ENCODE results near the gene LIMK1.

- TF ChIP-seq CTCF (IDR thresholded peaks at IDR 0.05; ENCODE audit: low read depth, low read length): no peak
- TF ChIP-seq EZH2phosphoT487 (IDR thresholded peaks at IDR 0.05; ENCODE audit: low read depth): no peak
Measured at GRCh38 chr7:74121401-74122249, 38.0 kb downstream of the LIMK1 start.
